ENCODE results near the gene MTREX.

Gene MTREX

DNA sequence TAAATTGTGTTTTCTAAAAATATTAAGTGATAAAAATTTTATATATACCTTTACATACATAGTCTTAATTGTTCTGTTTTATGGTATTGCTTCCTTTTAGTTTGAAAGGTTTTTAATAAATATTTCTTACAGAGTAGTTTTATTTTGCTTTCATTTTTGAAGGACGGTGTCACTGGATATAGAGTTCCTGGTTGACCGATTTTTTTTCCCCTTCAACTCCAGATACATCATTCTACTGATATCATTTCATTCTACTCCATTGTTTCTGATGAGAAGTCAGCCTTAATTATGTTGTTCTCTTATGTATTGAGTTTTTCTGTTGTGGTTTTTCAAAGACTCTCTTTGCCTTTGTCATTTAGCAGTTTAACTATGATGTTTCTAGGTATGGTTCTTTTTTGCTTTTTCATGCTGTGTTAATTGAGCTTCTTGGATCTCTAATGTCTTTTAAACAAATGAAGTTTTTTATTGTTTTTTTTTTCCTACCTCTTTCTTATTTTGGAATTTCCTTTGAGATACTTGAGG lies 30.4 kb downstream of the MTREX start (continued):
- TF ChIP-seq, protein P1, sequence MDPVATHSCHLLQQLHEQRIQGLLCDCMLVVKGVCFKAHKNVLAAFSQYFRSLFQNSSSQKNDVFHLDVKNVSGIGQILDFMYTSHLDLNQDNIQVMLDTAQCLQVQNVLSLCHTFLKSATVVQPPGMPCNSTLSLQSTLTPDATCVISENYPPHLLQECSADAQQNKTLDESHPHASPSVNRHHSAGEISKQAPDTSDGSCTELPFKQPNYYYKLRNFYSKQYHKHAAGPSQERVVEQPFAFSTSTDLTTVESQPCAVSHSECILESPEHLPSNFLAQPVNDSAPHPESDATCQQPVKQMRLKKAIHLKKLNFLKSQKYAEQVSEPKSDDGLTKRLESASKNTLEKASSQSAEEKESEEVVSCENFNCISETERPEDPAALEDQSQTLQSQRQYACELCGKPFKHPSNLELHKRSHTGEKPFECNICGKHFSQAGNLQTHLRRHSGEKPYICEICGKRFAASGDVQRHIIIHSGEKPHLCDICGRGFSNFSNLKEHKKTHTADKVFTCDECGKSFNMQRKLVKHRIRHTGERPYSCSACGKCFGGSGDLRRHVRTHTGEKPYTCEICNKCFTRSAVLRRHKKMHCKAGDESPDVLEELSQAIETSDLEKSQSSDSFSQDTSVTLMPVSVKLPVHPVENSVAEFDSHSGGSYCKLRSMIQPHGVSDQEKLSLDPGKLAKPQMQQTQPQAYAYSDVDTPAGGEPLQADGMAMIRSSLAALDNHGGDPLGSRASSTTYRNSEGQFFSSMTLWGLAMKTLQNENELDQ (tag by site-specific recombination; IDR thresholded peaks at IDR 0.05; ENCODE audit: low read depth), result no peak
- no peak for TF ChIP-seq ZNF169 (tag by site-specific recombination; IDR thresholded peaks at IDR 0.05)
- TF ChIP-seq ZNF521 (tag by site-specific recombination; IDR thresholded peaks at IDR 0.05), result no peak
- TF ChIP-seq ZNF394 (tag by site-specific recombination; IDR thresholded peaks at IDR 0.05; ENCODE audit: borderline replicate concordance), result no peak
- TF ChIP-seq, protein P2, sequence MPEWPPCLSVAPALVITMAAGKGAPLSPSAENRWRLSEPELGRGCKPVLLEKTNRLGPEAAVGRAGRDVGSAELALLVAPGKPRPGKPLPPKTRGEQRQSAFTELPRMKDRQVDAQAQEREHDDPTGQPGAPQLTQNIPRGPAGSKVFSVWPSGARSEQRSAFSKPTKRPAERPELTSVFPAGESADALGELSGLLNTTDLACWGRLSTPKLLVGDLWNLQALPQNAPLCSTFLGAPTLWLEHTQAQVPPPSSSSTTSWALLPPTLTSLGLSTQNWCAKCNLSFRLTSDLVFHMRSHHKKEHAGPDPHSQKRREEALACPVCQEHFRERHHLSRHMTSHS (tag by site-specific recombination; IDR thresholded peaks at IDR 0.05), result no peak
- no peak for TF ChIP-seq ZNF768 (tag by site-specific recombination; IDR thresholded peaks at IDR 0.05)
- TF ChIP-seq ZNF112 (tag by site-specific recombination; IDR thresholded peaks at IDR 0.05), result no peak

DNA sequence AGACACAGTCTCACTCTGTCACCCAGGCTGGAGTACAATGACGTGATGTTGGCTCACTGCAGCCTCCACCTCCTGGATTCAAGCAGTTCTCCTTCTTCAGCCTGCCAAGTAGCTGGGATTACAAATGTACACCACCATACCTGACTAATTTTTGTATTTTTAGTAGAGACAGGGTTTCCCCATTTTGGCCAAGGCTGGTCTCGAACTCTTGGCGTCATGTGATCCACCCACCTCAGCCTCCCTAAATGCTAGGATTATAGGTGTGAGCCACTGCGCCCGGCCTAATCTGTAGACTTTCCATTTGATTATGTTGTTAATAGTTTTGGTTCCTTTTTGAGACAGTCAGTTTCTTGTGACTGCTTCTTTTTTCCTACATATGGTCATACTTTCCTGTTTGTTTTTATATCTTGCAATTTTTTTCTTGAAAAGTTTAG lies 31.0 kb downstream of the MTREX start:
- ChIA-PET POLR2A (no interaction called here), CTCF (interaction anchor here (0.6 to 0.7 kb wide), 2 partner anchors 8 to 352 kb away, joined by 3 to 4 read pairs; no protein-coding TSS in a partner anchor)
- peaks cover 29 to 31% of the 10 kb centered on the region in 2 experiments for H3K36me3 ChIP-seq (ENCODE audit: control insufficient read depth in 2 of 2, insufficient read depth in 1 of 2, low read length in 2 of 2)

DNA sequence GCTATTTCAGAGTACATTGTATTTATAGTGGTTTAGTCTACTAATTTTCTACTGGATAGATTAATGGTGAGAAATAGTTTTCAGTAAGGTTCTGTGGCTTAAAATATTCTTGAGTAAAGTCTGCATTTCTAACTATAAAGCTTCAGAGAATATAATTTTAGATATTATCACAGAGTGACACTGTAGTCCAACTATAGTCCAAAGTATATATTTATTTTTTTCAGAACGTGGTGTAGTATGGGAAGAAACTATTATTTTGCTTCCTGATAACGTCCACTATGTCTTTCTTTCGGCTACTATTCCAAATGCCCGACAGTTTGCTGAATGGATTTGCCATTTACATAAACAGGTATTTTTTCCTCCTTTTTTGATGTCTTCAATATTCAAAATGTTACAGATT lies 35.3 kb downstream of the MTREX start:
- CTCF ChIA-PET, result interaction anchor here (0.7 to 1.1 kb wide), 5 partner anchors 18 to 203 kb away, joined by 3 to 4 read pairs (median 3); no protein-coding TSS in a partner anchor
- Histone ChIP-seq H3K27ac (ENCODE audit: extremely low read depth, low read depth, low read length) (no peak overlapping the region), H3K4me1 (ENCODE audit: control insufficient read depth, insufficient read depth, low read length) (no peaks in the 10 kb centered on the region), H3K4me3 (ENCODE audit: low read depth, low read length) (no peak overlapping the region), H3K9me3 (ENCODE audit: control insufficient read depth, insufficient read depth, low read depth, low read length) (no peaks in the 10 kb centered on the region), H3K36me3 (ENCODE audit: control insufficient read depth in 2 of 2, insufficient read depth in 1 of 2, low read length in 2 of 2) (peaks cover 50 to 51% of the 10 kb centered on the region in 2 experiments)
- no peak for TF ChIP-seq ZNF654 (tag by site-specific recombination; IDR thresholded peaks at IDR 0.05; ENCODE audit: low read depth)
- TF ChIP-seq ZNF140 (tag by site-specific recombination; IDR thresholded peaks at IDR 0.05), result no peak
- TF ChIP-seq ZNF621 (tag by site-specific recombination; IDR thresholded peaks at IDR 0.05), result no peak
- no peak for TF ChIP-seq ZNF248 (tag by site-specific recombination; IDR thresholded peaks at IDR 0.05)
- TF ChIP-seq ZNF600 (tag by site-specific recombination; IDR thresholded peaks at IDR 0.05), result no peak
- TF ChIP-seq, protein P3, sequence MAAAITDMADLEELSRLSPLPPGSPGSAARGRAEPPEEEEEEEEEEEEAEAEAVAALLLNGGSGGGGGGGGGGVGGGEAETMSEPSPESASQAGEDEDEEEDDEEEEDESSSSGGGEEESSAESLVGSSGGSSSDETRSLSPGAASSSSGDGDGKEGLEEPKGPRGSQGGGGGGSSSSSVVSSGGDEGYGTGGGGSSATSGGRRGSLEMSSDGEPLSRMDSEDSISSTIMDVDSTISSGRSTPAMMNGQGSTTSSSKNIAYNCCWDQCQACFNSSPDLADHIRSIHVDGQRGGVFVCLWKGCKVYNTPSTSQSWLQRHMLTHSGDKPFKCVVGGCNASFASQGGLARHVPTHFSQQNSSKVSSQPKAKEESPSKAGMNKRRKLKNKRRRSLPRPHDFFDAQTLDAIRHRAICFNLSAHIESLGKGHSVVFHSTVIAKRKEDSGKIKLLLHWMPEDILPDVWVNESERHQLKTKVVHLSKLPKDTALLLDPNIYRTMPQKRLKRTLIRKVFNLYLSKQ (tag by site-specific recombination; IDR thresholded peaks at IDR 0.05; ENCODE audit: borderline replicate concordance), result no peak
- TF ChIP-seq, protein P4, sequence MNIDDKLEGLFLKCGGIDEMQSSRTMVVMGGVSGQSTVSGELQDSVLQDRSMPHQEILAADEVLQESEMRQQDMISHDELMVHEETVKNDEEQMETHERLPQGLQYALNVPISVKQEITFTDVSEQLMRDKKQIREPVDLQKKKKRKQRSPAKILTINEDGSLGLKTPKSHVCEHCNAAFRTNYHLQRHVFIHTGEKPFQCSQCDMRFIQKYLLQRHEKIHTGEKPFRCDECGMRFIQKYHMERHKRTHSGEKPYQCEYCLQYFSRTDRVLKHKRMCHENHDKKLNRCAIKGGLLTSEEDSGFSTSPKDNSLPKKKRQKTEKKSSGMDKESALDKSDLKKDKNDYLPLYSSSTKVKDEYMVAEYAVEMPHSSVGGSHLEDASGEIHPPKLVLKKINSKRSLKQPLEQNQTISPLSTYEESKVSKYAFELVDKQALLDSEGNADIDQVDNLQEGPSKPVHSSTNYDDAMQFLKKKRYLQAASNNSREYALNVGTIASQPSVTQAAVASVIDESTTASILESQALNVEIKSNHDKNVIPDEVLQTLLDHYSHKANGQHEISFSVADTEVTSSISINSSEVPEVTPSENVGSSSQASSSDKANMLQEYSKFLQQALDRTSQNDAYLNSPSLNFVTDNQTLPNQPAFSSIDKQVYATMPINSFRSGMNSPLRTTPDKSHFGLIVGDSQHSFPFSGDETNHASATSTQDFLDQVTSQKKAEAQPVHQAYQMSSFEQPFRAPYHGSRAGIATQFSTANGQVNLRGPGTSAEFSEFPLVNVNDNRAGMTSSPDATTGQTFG (tag by site-specific recombination; IDR thresholded peaks at IDR 0.05; ENCODE audit: borderline replicate concordance), result no peak
- POLR2A ChIA-PET, result no interaction called here

More for the DNA sequence above, 31.0 kb downstream of the MTREX start:
- TF ChIP-seq, protein P5, sequence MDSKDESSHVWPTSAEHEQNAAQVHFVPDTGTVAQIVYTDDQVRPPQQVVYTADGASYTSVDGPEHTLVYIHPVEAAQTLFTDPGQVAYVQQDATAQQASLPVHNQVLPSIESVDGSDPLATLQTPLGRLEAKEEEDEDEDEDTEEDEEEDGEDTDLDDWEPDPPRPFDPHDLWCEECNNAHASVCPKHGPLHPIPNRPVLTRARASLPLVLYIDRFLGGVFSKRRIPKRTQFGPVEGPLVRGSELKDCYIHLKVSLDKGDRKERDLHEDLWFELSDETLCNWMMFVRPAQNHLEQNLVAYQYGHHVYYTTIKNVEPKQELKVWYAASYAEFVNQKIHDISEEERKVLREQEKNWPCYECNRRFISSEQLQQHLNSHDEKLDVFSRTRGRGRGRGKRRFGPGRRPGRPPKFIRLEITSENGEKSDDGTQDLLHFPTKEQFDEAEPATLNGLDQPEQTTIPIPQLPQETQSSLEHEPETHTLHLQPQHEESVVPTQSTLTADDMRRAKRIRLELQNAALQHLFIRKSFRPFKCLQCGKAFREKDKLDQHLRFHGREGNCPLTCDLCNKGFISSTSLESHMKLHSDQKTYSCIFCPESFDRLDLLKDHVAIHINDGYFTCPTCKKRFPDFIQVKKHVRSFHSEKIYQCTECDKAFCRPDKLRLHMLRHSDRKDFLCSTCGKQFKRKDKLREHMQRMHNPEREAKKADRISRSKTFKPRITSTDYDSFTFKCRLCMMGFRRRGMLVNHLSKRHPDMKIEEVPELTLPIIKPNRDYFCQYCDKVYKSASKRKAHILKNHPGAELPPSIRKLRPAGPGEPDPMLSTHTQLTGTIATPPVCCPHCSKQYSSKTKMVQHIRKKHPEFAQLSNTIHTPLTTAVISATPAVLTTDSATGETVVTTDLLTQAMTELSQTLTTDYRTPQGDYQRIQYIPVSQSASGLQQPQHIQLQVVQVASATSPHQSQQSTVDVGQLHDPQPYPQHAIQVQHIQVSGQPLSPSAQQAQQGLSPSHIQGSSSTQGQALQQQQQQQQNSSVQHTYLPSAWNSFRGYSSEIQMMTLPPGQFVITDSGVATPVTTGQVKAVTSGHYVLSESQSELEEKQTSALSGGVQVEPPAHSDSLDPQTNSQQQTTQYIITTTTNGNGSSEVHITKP (tag by site-specific recombination; IDR thresholded peaks at IDR 0.05), result no peak
- TF ChIP-seq ZNF10 (tag by site-specific recombination; IDR thresholded peaks at IDR 0.05) (no peak), ZNF391 (tag by site-specific recombination; IDR thresholded peaks at IDR 0.05; ENCODE audit: borderline replicate concordance, low read depth) (no peak), GLI2 (tag by site-specific recombination; IDR thresholded peaks at IDR 0.05; ENCODE audit: borderline replicate concordance, low read depth) (no peak), ZNF366 (tag by site-specific recombination; conservative IDR thresholded peaks at IDR 0.05) (no peak), MYNN (tag by site-specific recombination; IDR thresholded peaks at IDR 0.05; ENCODE audit: borderline replicate concordance) (no peak), OSR2 (tag by site-specific recombination; IDR thresholded peaks at IDR 0.05) (no peak), PRDM1 (tag by site-specific recombination; IDR thresholded peaks at IDR 0.05) (no peak), ZNF510 (tag by site-specific recombination; IDR thresholded peaks at IDR 0.05; ENCODE audit: insufficient replicate concordance) (no peak)
- Histone ChIP-seq H3K4me1 (ENCODE audit: control insufficient read depth, insufficient read depth, low read length) (no peaks in the 10 kb centered on the region), H3K4me3 (ENCODE audit: low read depth, low read length) (no peak overlapping the region), H3K9me3 (ENCODE audit: control insufficient read depth, insufficient read depth, low read depth, low read length) (no peaks in the 10 kb centered on the region), H3K27ac (ENCODE audit: extremely low read depth, low read depth, low read length) (no peak overlapping the region)
